Left lung (tissue), 10 donors: ENCODE results near the gene CNOT8. TPM values are rescaled to one million over a fixed set of nuclear protein-coding genes. Genes with fewer than 3 reads are reported as not detected.
"Not testable (repeated sequence)": the region's sequence is repeated elsewhere in the genome, so short reads cannot be mapped to it uniquely, and the experiment has no call there.

ENCODE experiments used
- ATAC-seq: fragments of 200-7000 bp; cut with Tn5 transposase; one replicate; pipeline ENCODE4 v1.9.1; 2020; ENCODE audit warnings: moderate library complexity
- DNase-seq, 4 donors: peaks; one replicate each; pipeline ENCODE4 v3.0.0-alpha.2; 2013 to 2020
- H3K27ac ChIP-seq, 2 donors: fragments of 200-600 bp; sonication (generic) in 1 of 2; one replicate each; pipeline versions ENCODE4 v1.5.0 to v1.8.0; 2020 to 2021
- H3K27me3 ChIP-seq, 2 donors: fragments of 200-600 bp; sonication (generic) in 1 of 2; one replicate each; pipeline versions ENCODE4 v1.5.0 to v1.8.0; 2020 to 2021
- H3K36me3 ChIP-seq, 2 donors: fragments of 200-600 bp; sonication (generic) in 1 of 2; one replicate each; pipeline versions ENCODE4 v1.5.0 to v1.8.0; 2020 to 2021
- H3K4me1 ChIP-seq, 2 donors: fragments of 200-600 bp; one replicate each; pipeline ENCODE4 v1.8.0; 2021
- H3K4me3 ChIP-seq, 2 donors: fragments of 200-600 bp; sonication (generic) in 1 of 2; one replicate each; pipeline versions ENCODE4 v1.5.0 to v1.8.0; 2020 to 2021; ENCODE audit warnings: mild to moderate bottlenecking in 1 of 2
- H3K9me3 ChIP-seq, 2 donors: fragments of 200-600 bp; sonication (generic) in 1 of 2; one replicate each; pipeline versions ENCODE4 v1.5.0 to v1.8.0; 2020 to 2021
- CTCF ChIP-seq, 2 donors: fragments of 200-600 bp; sonication (generic) in 1 of 2; IDR thresholded peaks; one replicate each; pipeline versions ENCODE4 v1.5.0 to v1.8.0; 2021; ENCODE audit warnings: antibody characterized with exemption in 2 of 2
- intact Hi-C, 2 donors: fragments of 100-400 bp; cut with DNase I; formaldehyde crosslinking; loops; one replicate each; pipeline versions ENCODE4 v1.11.2 to v1.14.2; 2022
- polyA plus RNA-seq, 6 donors: library from polyadenylated mRNA; unstranded; fragments of 120-200 nt; gene quantifications; one replicate each; pipeline ENCODE4 v1.2.1, GENCODE V29; 2013; ENCODE audit not compliant: insufficient read length in 6 of 6
- total RNA-seq, 2 donors: library from RNA; stranded (reverse); fragmentation: NEBNext Ultra II Directional; extraction: Animal tissue kit (Norgen Biotek cat#: 25700); gene quantifications; one replicate each; pipeline ENCODE4 v1.2.1, GENCODE V29; 2021
- donor health status: DM: no; HTN: yes; CAD: no.
- donor health status: DM: no; HTN: no; CAD: no.

CNOT8 gene
- total and polyA plus RNA-seq, 8 donors = 65.8 to 95.4 (median 85.4) TPM

GRCh38 chr5:154817815-154818214, 40.6 kb upstream of the CNOT8 start:
- no peak for ATAC-seq
- Histone ChIP-seq H3K9me3 (no peaks in the 10 kb centered on the region), H3K4me1 (no peaks in the 10 kb centered on the region), H3K27me3 (no peaks in the 10 kb centered on the region), H3K27ac (peak overlapping the region in 1 of 2 donors; percentile 39), H3K4me3 (no peak overlapping the region), H3K36me3 (peaks cover 0 to 94% of the 10 kb centered on the region in 2 donors)
- intact Hi-C loops = no loop called here
- no peak for DNase-seq
- TF ChIP-seq CTCF (IDR thresholded peaks at IDR 0.05) = no peak

- Histone ChIP-seq H3K9me3 (no peaks in the 10 kb centered on the region), H3K4me1 (no peaks in the 10 kb centered on the region), H3K27ac (peak overlapping the region in 1 of 2 donors; percentile 39), H3K4me3 (no peak overlapping the region), H3K36me3 (peaks cover 0 to 94% of the 10 kb centered on the region in 2 donors), H3K27me3 (no peaks in the 10 kb centered on the region)
- ATAC-seq (no peak), DNase-seq (no peak)
- intact Hi-C loops = no loop called here
- TF ChIP-seq CTCF (IDR thresholded peaks at IDR 0.05) = no peak
These were observed 39.8 kb upstream of the CNOT8 start for GRCh38 chr5:154818471-154819116.

DNA sequence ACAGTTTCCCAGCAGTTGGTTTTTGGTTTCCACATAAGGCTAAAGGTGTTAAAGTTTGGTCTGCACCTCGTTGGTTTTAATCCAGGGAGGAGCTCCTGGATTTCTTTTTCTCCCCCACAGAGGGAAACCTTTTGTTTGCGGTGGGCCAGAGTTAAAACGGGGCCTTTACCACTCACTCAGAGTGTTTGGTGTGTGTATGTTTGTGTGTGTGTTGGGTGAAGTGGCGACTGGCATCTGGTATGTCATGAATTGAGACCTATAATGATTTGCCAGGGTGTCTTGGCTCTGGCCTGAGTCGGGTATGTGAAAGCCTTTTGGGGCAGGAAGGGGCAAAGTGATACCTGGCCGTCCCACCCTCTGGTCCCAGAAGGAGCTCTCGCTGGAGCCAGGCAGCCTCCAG, 38.9 kb upstream of the CNOT8 start:
- no peak for ATAC-seq

GRCh38 chr5:154820383-154820782, 38.0 kb upstream of the CNOT8 start:
- no peak for TF ChIP-seq CTCF (IDR thresholded peaks at IDR 0.05)
- no peak for ATAC-seq
- Histone ChIP-seq H3K9me3 (no peaks in the 10 kb centered on the region), H3K4me3 (no peak overlapping the region), H3K27ac (no peak overlapping the region), H3K27me3 (no peaks in the 10 kb centered on the region), H3K4me1 (no peaks in the 10 kb centered on the region), H3K36me3 (peaks cover 0 to 91% of the 10 kb centered on the region in 2 donors)
- intact Hi-C loops = no loop called here
- no peak for DNase-seq

More for the DNA sequence above, 38.9 kb upstream of the CNOT8 start:
- intact Hi-C loops = no loop called here
- H3K36me3 ChIP-seq = peaks cover 0 to 94% of the 10 kb centered on the region in 2 donors
- DNase-seq = no peak
- H3K27me3 ChIP-seq = no peaks in the 10 kb centered on the region
- H3K4me1 ChIP-seq = no peaks in the 10 kb centered on the region
- H3K9me3 ChIP-seq = no peaks in the 10 kb centered on the region
- no peak overlapping the region for H3K4me3 ChIP-seq
- H3K27ac ChIP-seq = no peak overlapping the region
- TF ChIP-seq CTCF (IDR thresholded peaks at IDR 0.05) = no peak

DNA sequence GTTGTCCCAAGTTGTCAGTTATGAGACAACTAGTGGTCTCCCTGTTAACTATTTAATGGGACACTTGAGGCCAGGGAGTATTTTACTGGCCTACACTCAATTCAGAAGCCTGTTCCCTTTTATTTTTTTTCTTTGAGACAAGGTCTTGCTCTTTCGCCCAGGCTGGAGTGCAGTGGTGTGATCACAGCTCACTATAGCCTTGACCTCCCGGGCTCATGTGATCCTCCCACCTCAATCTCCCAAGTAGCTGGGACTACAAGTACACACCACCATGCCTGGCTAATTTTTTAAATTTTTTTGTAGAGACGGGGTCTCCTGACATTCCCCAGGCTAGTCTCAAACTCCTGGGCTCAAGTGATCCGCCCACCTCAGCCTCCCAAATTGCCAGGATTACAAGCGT, 35.5 kb upstream of the CNOT8 start:
- intact Hi-C loops, ATAC-seq, H3K4me1 ChIP-seq, H3K9me3 ChIP-seq, DNase-seq, H3K4me3 ChIP-seq, H3K27ac ChIP-seq, H3K27me3 ChIP-seq: not testable (repeated sequence)
- peaks cover 0 to 66% of the 10 kb centered on the region in 2 donors for H3K36me3 ChIP-seq

- no peak for TF ChIP-seq CTCF (IDR thresholded peaks at IDR 0.05)
- Histone ChIP-seq H3K4me3 (no peak overlapping the region), H3K4me1 (no peaks in the 10 kb centered on the region), H3K27ac (no peak overlapping the region), H3K27me3 (no peaks in the 10 kb centered on the region), H3K36me3 (peaks cover 0 to 61% of the 10 kb centered on the region in 2 donors), H3K9me3 (no peaks in the 10 kb centered on the region)
- DNase-seq (no peak), ATAC-seq (no peak)
- intact Hi-C loops = no loop called here
These were observed 34.8 kb upstream of the CNOT8 start for GRCh38 chr5:154823605-154824004.
